ENCODE results near the gene NRARP.

NRARP gene

DNA sequence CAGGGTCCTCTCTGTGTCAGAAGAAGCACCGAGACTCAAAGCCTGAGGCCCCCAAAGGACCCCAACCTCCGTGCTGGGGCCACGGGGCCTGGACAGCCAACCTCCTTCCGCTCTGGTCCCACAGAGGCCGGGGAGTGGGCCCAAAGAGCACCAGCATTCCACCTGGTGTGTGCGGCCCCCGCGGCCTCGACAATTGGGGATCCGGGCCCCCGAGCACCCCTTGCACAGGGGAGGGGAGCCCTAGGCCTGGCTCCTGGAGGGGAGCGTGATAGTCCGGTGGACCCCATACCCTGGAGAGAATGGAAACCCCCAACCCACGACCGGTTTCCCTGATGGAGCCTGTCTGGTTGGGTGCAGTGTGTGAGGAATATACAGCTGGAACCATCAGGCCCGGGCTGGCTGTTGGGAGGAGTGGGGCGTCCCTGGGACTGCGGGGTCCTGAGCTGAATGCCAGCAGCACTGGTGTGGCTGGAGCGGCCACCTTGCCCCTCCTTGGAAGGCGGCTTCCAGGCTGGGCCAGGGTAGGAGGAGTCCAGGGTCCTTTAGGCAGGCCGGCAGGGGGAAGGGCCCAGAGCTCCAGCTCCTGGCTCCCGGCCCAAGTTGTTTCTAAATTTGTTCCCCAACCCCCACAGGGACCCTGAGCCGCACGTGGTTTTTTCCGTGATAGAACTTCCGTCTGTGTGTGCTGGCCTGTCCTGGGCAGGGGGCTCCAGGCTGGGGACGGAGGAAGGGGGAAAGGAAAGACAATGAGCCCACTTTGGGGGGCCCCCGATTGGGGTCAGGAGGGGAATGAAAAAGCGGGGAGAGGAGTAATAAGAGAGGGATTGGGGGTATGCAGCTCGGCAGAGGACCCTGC, 25.4 kb downstream of the NRARP start:
- no peak overlapping the region for H2BK5ac ChIP-seq (ENCODE audit: low read depth, low read length, poor library complexity)
- no peak overlapping the region for H3K23ac ChIP-seq (ENCODE audit: low read length)
- peaks cover 17% of the 10 kb centered on the region for H3K9me3 ChIP-seq (ENCODE audit: insufficient read depth, low read depth, low read length)
- no CpG with 5 or more reads among the region's 30 CpGs for WGBS (ENCODE audit: extremely low coverage, insufficient coverage, insufficient read length)
- H3K14ac ChIP-seq (ENCODE audit: low read length): peak overlapping the region; percentile 1
- H3K4ac ChIP-seq (ENCODE audit: low read depth, low read length): no peak overlapping the region
- no peak for DNase-seq
- peaks cover 39 to 42% of the 10 kb centered on the region in 2 experiments for H3K36me3 ChIP-seq (ENCODE audit: control insufficient read depth in 1 of 2, insufficient read depth in 2 of 2, low read length in 2 of 2)
- H4K8ac ChIP-seq (ENCODE audit: low read depth, low read length): no peak overlapping the region
- no peak overlapping the region for H2AFZ ChIP-seq (ENCODE audit: insufficient read depth, low read length, poor library complexity)
- peak overlapping the region; percentile 50 for H4K91ac ChIP-seq (ENCODE audit: low read depth, low read length)
- H3K4me3 ChIP-seq (ENCODE audit: low read depth, low read length): no peak overlapping the region
- H2BK120ac ChIP-seq (ENCODE audit: insufficient read depth, low read length, poor library complexity): no peak overlapping the region
- peak overlapping the region; percentile 8 for H4K12ac ChIP-seq (ENCODE audit: low read depth, low read length)
- H3K27ac ChIP-seq (ENCODE audit: low read depth, low read length): peak overlapping the region; percentile 52
- H2BK12ac ChIP-seq (ENCODE audit: low read length): peak overlapping the region; percentile 10
- peaks cover 5% of the 10 kb centered on the region for H3K79me2 ChIP-seq (ENCODE audit: control insufficient read depth, insufficient read depth, low read length, poor library complexity)
- H2AK5ac ChIP-seq (ENCODE audit: low read length): peak overlapping the region; percentile 9
- H3K18ac ChIP-seq (ENCODE audit: low read length): no peak overlapping the region
- peak overlapping the region; percentile 60 for H3K4me2 ChIP-seq (ENCODE audit: low read length)
- H3K4me1 ChIP-seq (ENCODE audit: control insufficient read depth in 1 of 2, insufficient read depth in 2 of 2, low read length in 2 of 2): peaks cover 27 to 29% of the 10 kb centered on the region in 2 experiments
- H3K79me1 ChIP-seq (ENCODE audit: low read length): peaks cover 17% of the 10 kb centered on the region
- H3K27me3 ChIP-seq (ENCODE audit: insufficient read depth, low read length): no peaks in the 10 kb centered on the region
- H3K9ac ChIP-seq (ENCODE audit: low read length): no peak overlapping the region

DNA sequence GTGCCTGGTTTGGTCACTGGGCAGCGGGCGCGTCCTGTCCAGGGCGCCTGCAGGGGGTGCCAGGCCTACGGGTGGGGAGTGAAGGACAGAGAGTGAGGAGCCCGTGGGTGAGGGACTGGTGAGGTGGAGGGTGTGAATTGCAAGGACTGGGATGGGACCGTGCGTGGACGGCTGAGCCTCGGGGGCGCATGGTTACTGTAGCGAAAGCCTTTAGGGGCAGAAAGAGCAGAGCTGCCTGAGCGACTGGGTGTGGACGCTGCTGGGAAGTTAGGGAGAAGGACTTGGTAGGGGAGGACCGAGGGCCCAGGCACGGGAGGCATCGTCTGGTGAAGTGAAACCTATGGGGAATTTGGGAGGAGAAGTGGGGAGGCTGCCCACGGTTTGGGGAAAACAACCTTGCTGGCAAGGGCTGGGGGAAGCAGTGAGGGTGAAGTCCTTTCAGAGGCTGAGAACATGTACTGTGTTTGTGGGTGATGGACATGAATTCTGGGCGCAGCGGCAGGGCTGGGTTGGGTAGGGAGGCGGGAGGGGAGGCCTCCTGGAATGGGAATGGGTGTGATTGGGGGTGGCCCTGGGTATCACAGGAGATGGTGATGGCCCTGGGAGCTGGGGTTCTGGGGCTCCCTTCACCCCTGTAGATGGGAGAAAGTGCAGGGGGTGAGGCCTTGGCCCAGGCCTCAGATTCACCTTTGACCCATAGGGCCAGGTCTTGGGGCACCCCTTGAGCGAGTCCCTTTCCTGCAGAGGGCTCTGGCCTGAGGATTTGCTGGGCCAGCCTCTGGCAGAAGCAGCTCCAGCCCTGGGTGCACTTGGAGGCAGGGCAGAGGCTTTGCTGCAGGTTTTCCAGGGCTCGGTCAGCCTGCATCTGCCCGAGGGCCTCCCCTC, 26.2 kb downstream of the NRARP start:
- Histone ChIP-seq H3K4me3 (ENCODE audit: low read depth, low read length) (no peak overlapping the region), H3K4ac (ENCODE audit: low read depth, low read length) (no peak overlapping the region), H3K27ac (ENCODE audit: low read depth, low read length) (no peak overlapping the region), H3K23ac (ENCODE audit: low read length) (no peak overlapping the region), H2AFZ (ENCODE audit: insufficient read depth, low read length, poor library complexity) (no peak overlapping the region), H3K9ac (ENCODE audit: low read length) (no peak overlapping the region), H2BK12ac (ENCODE audit: low read length) (no peak overlapping the region), H2BK120ac (ENCODE audit: insufficient read depth, low read length, poor library complexity) (no peak overlapping the region), H2AK5ac (ENCODE audit: low read length) (peak overlapping the region; percentile 9), H4K12ac (ENCODE audit: low read depth, low read length) (no peak overlapping the region), H3K4me1 (ENCODE audit: control insufficient read depth in 1 of 2, insufficient read depth in 2 of 2, low read length in 2 of 2) (peaks cover 22 to 25% of the 10 kb centered on the region in 2 experiments), H2BK5ac (ENCODE audit: low read depth, low read length, poor library complexity) (no peak overlapping the region), H4K8ac (ENCODE audit: low read depth, low read length) (no peak overlapping the region), H4K91ac (ENCODE audit: low read depth, low read length) (no peak overlapping the region), H3K9me3 (ENCODE audit: insufficient read depth, low read depth, low read length) (peaks cover 17% of the 10 kb centered on the region), H3K14ac (ENCODE audit: low read length) (no peak overlapping the region), H3K18ac (ENCODE audit: low read length) (no peak overlapping the region), H3K79me2 (ENCODE audit: control insufficient read depth, insufficient read depth, low read length, poor library complexity) (peaks cover 5% of the 10 kb centered on the region), H3K4me2 (ENCODE audit: low read length) (no peak overlapping the region), H3K79me1 (ENCODE audit: low read length) (peaks cover 14% of the 10 kb centered on the region), H3K27me3 (ENCODE audit: insufficient read depth, low read length) (no peaks in the 10 kb centered on the region), H3K36me3 (ENCODE audit: control insufficient read depth in 1 of 2, insufficient read depth in 2 of 2, low read length in 2 of 2) (peaks cover 46 to 48% of the 10 kb centered on the region in 2 experiments)
- no peak for DNase-seq
- no CpG with 5 or more reads among the region's 24 CpGs for WGBS (ENCODE audit: extremely low coverage, insufficient coverage, insufficient read length)

DNA sequence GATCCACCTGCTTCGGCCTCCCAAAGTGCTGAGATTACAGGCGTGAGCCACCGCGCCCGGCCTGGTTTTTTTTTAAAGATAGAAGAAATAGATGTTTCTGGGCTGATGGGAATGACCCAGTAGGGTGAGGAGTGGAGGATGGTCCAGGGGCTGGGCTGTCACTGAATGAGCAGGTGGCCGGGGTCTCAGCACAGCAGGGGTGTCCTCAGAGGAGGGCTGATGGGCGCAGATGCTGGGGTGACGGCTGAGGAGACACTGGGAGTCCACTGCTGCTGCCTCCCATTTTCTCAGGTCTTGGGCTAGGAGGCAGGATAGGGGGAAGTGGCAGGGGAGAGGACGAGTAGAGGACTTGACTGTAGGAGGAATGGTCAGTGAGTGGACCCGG, 26.9 kb downstream of the NRARP start:
- Histone ChIP-seq H3K23ac (ENCODE audit: low read length) (no peak overlapping the region), H2BK12ac (ENCODE audit: low read length) (no peak overlapping the region), H3K4ac (ENCODE audit: low read depth, low read length) (no peak overlapping the region), H4K91ac (ENCODE audit: low read depth, low read length) (no peak overlapping the region), H4K12ac (ENCODE audit: low read depth, low read length) (no peak overlapping the region), H2AFZ (ENCODE audit: insufficient read depth, low read length, poor library complexity) (no peak overlapping the region), H2BK5ac (ENCODE audit: low read depth, low read length, poor library complexity) (no peak overlapping the region), H3K4me2 (ENCODE audit: low read length) (no peak overlapping the region), H3K4me1 (ENCODE audit: control insufficient read depth in 1 of 2, insufficient read depth in 2 of 2, low read length in 2 of 2) (peaks cover 16 to 19% of the 10 kb centered on the region in 2 experiments), H3K18ac (ENCODE audit: low read length) (no peak overlapping the region), H3K79me2 (ENCODE audit: control insufficient read depth, insufficient read depth, low read length, poor library complexity) (peaks cover 5% of the 10 kb centered on the region), H2AK5ac (ENCODE audit: low read length) (no peak overlapping the region), H2BK120ac (ENCODE audit: insufficient read depth, low read length, poor library complexity) (no peak overlapping the region), H3K27me3 (ENCODE audit: insufficient read depth, low read length) (no peaks in the 10 kb centered on the region), H3K9ac (ENCODE audit: low read length) (no peak overlapping the region), H3K27ac (ENCODE audit: low read depth, low read length) (no peak overlapping the region), H3K36me3 (ENCODE audit: control insufficient read depth in 1 of 2, insufficient read depth in 2 of 2, low read length in 2 of 2) (peaks cover 48 to 52% of the 10 kb centered on the region in 2 experiments), H3K4me3 (ENCODE audit: low read depth, low read length) (no peak overlapping the region), H3K9me3 (ENCODE audit: insufficient read depth, low read depth, low read length) (peaks cover 12% of the 10 kb centered on the region), H4K8ac (ENCODE audit: low read depth, low read length) (no peak overlapping the region), H3K79me1 (ENCODE audit: low read length) (peaks cover 11% of the 10 kb centered on the region), H3K14ac (ENCODE audit: low read length) (no peak overlapping the region)
- DNase-seq: no peak
- no CpG with 5 or more reads among the region's 10 CpGs for WGBS (ENCODE audit: extremely low coverage, insufficient coverage, insufficient read length)

DNA sequence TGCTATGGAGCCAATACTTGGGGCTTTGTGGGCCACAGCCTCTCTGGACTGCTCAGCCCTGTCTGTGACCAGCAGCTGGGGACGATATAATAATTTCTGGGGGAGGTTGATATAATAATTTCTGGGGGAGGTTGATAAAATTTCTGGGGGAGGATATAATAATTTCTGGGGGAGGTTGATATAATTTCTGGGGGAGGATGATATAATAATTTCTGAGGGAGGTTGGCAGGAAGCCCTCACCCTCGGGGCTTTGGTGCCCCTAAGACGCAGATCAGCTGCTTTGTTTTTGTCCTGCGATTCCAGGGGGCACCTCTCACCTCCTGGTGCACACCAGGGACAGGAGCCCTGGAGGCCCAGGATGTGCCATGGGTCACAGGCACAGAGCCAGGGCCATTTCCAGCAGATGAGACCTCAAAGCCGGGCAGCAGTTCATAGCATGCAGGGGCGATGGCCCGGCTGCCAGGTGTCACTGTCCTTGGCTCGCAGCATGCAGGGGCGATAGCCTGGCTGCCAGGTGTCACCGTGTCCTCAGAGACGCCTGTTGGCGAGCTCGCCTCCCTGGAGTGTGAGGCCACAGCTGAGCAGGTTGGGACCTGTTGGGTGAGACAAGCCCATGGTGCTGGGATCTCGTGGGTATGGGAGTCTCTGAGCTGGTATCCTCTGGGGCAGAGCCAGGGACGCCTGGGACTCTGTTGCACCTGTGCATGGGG, 28.3 kb downstream of the NRARP start:
- Histone ChIP-seq H3K4me2 (ENCODE audit: low read length) (no peak overlapping the region), H4K91ac (ENCODE audit: low read depth, low read length) (no peak overlapping the region), H3K27me3 (ENCODE audit: insufficient read depth, low read length) (no peaks in the 10 kb centered on the region), H3K9me3 (ENCODE audit: insufficient read depth, low read depth, low read length) (no peaks in the 10 kb centered on the region), H3K14ac (ENCODE audit: low read length) (no peak overlapping the region), H2BK5ac (ENCODE audit: low read depth, low read length, poor library complexity) (no peak overlapping the region), H2AFZ (ENCODE audit: insufficient read depth, low read length, poor library complexity) (no peak overlapping the region), H3K79me2 (ENCODE audit: control insufficient read depth, insufficient read depth, low read length, poor library complexity) (peaks cover 5% of the 10 kb centered on the region), H2BK120ac (ENCODE audit: insufficient read depth, low read length, poor library complexity) (no peak overlapping the region), H2AK5ac (ENCODE audit: low read length) (no peak overlapping the region), H3K79me1 (ENCODE audit: low read length) (peaks cover 11% of the 10 kb centered on the region), H4K12ac (ENCODE audit: low read depth, low read length) (no peak overlapping the region), H3K4ac (ENCODE audit: low read depth, low read length) (no peak overlapping the region), H3K27ac (ENCODE audit: low read depth, low read length) (no peak overlapping the region), H3K9ac (ENCODE audit: low read length) (no peak overlapping the region), H2BK12ac (ENCODE audit: low read length) (no peak overlapping the region), H3K4me1 (ENCODE audit: control insufficient read depth in 1 of 2, insufficient read depth in 2 of 2, low read length in 2 of 2) (peaks cover 14 to 17% of the 10 kb centered on the region in 2 experiments), H3K4me3 (ENCODE audit: low read depth, low read length) (peak overlapping the region; percentile 21), H3K18ac (ENCODE audit: low read length) (no peak overlapping the region), H3K36me3 (ENCODE audit: control insufficient read depth in 1 of 2, insufficient read depth in 2 of 2, low read length in 2 of 2) (peaks cover 46 to 51% of the 10 kb centered on the region in 2 experiments), H3K23ac (ENCODE audit: low read length) (no peak overlapping the region), H4K8ac (ENCODE audit: low read depth, low read length) (no peak overlapping the region)
- no CpG with 5 or more reads among the region's 15 CpGs for WGBS (ENCODE audit: extremely low coverage, insufficient coverage, insufficient read length)
- no peak for DNase-seq

All from trophoblast cell (in vitro differentiated cells and primary cell).